IMR-90 (cell line): ENCODE results near the gene ROBO1. TPM values are rescaled to one million over a fixed set of nuclear protein-coding genes. Genes with fewer than 3 reads are reported as not detected.

Experiments
- ATAC-seq: fragments of 200-7000 bp; cut with Tn5 transposase; 2 replicates; pipeline ENCODE4 v1.9.1; 2020; ENCODE audit warnings: low read depth, mild to moderate bottlenecking, moderate library complexity
- BruUV-seq: library from RNA; stranded (reverse); fragments of 400-500 nt; replicated peaks from 2 replicates; lab custom pipeline; 2021; lab: Mats Ljungman, UMichigan
- CTCF ChIA-PET: fragments of 300-600 bp; formaldehyde crosslinking; extraction: SDS; loops from one replicate; lab custom pipeline; 2021; ENCODE audit warnings: antibody characterized with exemption; lab: Yijun Ruan, JAX
- POLR2A ChIA-PET: fragments of 300-600 bp; sonication (Branson Sonifier 250); formaldehyde crosslinking; loops from one replicate; lab custom pipeline; 2022; ENCODE audit warnings: antibody characterized with exemption; ENCODE audit not compliant: unreplicated experiment; lab: Charles Lee
- DNase-seq: peaks from one replicate; pipeline ENCODE4 v3.0.0; 2013
- H2AFZ ChIP-seq: replicated peaks from 2 replicates; pipeline ENCODE3; 2013; ENCODE audit warnings: low read length, mild to moderate bottlenecking; ENCODE audit not compliant: poor library complexity
- H2AK5ac ChIP-seq: 2 replicates; pipeline ENCODE4 v1.6.1; 2013; ENCODE audit warnings: low read depth, low read length, inconsistent platforms
- H2AK9ac ChIP-seq: replicated peaks from 2 replicates; pipeline ENCODE3; 2013; ENCODE audit warnings: mild to moderate bottlenecking, low read depth, low read length, moderate library complexity; ENCODE audit not compliant: poor library complexity
- H2BK120ac ChIP-seq: 2 replicates; pipeline ENCODE4 v1.6.1; 2013; ENCODE audit warnings: low read depth, low read length, inconsistent platforms
- H2BK15ac ChIP-seq: 3 replicates; pipeline ENCODE4 v1.6.1; 2013; ENCODE audit warnings: low read depth, low read length, inconsistent platforms
- H2BK20ac ChIP-seq: 2 replicates; pipeline ENCODE4 v1.6.1; 2013; ENCODE audit warnings: low read depth, mild to moderate bottlenecking, inconsistent platforms, low read length, moderate library complexity
- H2BK5ac ChIP-seq: 2 replicates; pipeline ENCODE4 v1.6.1; 2013; ENCODE audit warnings: mild to moderate bottlenecking, low read depth, low read length, inconsistent platforms; ENCODE audit not compliant: poor library complexity, severe bottlenecking
- H3K14ac ChIP-seq: replicated peaks from 2 replicates; pipeline ENCODE4 v1.6.1; 2013; ENCODE audit warnings: low read depth, low read length, inconsistent platforms
- H3K18ac ChIP-seq: 2 replicates; pipeline ENCODE4 v1.6.1; 2013; ENCODE audit warnings: low read depth, low read length, control low read depth
- H3K23ac ChIP-seq: 2 replicates; pipeline ENCODE4 v1.6.1; 2013; ENCODE audit warnings: low read depth, low read length, inconsistent platforms
- H3K27ac ChIP-seq: 2 replicates; pipeline ENCODE4 v1.5.1; 2013; ENCODE audit warnings: mild to moderate bottlenecking, control low read depth, low read length; ENCODE audit not compliant: insufficient read depth
- H3K27me3 ChIP-seq: 2 replicates; pipeline ENCODE4 v1.6.1; 2013; ENCODE audit warnings: low read length; ENCODE audit not compliant: control insufficient read depth, insufficient read depth
- H3K36me3 ChIP-seq: 2 replicates; pipeline ENCODE4 v1.6.1; 2013; ENCODE audit warnings: low read length, mixed read lengths; ENCODE audit not compliant: control insufficient read depth, insufficient read depth
- H3K4ac ChIP-seq: 2 replicates; pipeline ENCODE4 v1.6.1; 2013; ENCODE audit warnings: low read depth, low read length, inconsistent platforms
- H3K4me1 ChIP-seq: 2 replicates; pipeline ENCODE4 v1.6.1; 2013; ENCODE audit warnings: low read length, mixed read lengths; ENCODE audit not compliant: control insufficient read depth, insufficient read depth
- H3K4me2 ChIP-seq: 2 replicates; pipeline ENCODE4 v1.6.1; 2013; ENCODE audit warnings: low read depth, mild to moderate bottlenecking, control low read depth, low read length, moderate library complexity
- H3K4me3 ChIP-seq: 2 replicates; pipeline ENCODE4 v1.5.1; 2013; ENCODE audit warnings: low read depth, mild to moderate bottlenecking, control low read depth, low read length, moderate library complexity; ENCODE audit not compliant: insufficient read depth
- H3K56ac ChIP-seq: 2 replicates; pipeline ENCODE4 v1.6.1; 2013; ENCODE audit warnings: low read length, inconsistent platforms; ENCODE audit not compliant: insufficient read depth; ENCODE audit errors: extremely low read depth
- H3K79me1 ChIP-seq, 2 experiments: 2 replicates each; pipeline ENCODE4 v1.6.1; 2013; ENCODE audit warnings: low read length in 2 of 2, inconsistent platforms in 1 of 2, low read depth in 1 of 2
- H3K9ac ChIP-seq: 2 replicates; pipeline ENCODE4 v1.6.1; 2013; ENCODE audit warnings: low read depth, low read length, control low read depth
- H3K9me1 ChIP-seq: 2 replicates; pipeline ENCODE4 v1.6.1; 2013; ENCODE audit warnings: low read length, inconsistent platforms; ENCODE audit not compliant: insufficient read depth
- H3K9me3 ChIP-seq: 2 replicates; pipeline ENCODE4 v1.6.1; 2013; ENCODE audit warnings: low read length; ENCODE audit not compliant: control insufficient read depth, insufficient read depth
- H4K20me1 ChIP-seq: 2 replicates; pipeline ENCODE4 v1.6.1; 2013; ENCODE audit warnings: low read length, inconsistent platforms; ENCODE audit not compliant: insufficient read depth
- H4K5ac ChIP-seq: 2 replicates; pipeline ENCODE4 v1.6.1; 2013; ENCODE audit warnings: mild to moderate bottlenecking, low read depth, low read length, control low read depth
- H4K8ac ChIP-seq, 2 experiments: 2 replicates each; pipeline ENCODE4 v1.6.1; 2013; ENCODE audit warnings: low read depth in 2 of 2, low read length in 2 of 2, control low read depth in 1 of 2, inconsistent platforms in 1 of 2
- H4K91ac ChIP-seq: 2 replicates; pipeline ENCODE4 v1.6.1; 2013; ENCODE audit warnings: low read depth, low read length, inconsistent platforms; ENCODE audit not compliant: insufficient read depth
- RAD21 ChIP-seq: IDR thresholded peaks from 2 replicates; pipeline ENCODE4 v1.6.1; 2012; ENCODE audit warnings: low read length, improper control_type of control experiment
- WGBS, 2 experiments: methylation state at CpG; one replicate each; pipeline versions ENCODE4 v1.1.5 to v1.1.7; 2013; ENCODE audit warnings: missing lambda C conversion rate in 2 of 2; ENCODE audit not compliant: insufficient read length in 1 of 2; ENCODE audit errors: extremely low coverage in 2 of 2; 5-methylcytosine and 5-hydroxymethylcytosine counted together
- dilution Hi-C: fragments of 300-500 bp; cut with HindIII; formaldehyde crosslinking; loops from one replicate; pipeline ENCODE4 v1.14.3; 2018; ENCODE audit warnings: low sequenced_read_pairs; ENCODE audit not compliant: unreplicated experiment
- in situ Hi-C: fragments of 300-500 bp; cut with MboI; formaldehyde crosslinking; loops from 3 replicates; pipeline ENCODE4 v1.14.3; 2019; ENCODE audit warnings: low sequenced_read_pairs, inconsistent platforms, mixed read lengths
- intact Hi-C: fragments of 100-400 bp; cut with micrococcal nuclease; formaldehyde crosslinking; loops from 2 replicates; pipeline ENCODE4 v1.10.0; 2022
- polyA plus RNA-seq, 3 experiments: library from polyadenylated mRNA; depleted of rRNA; stranded (reverse); fragments of >200 nt; gene quantifications; 2 replicates each; pipeline ENCODE4 v1.2.3, GENCODE V29; 2012; ENCODE audit warnings: low replicate concordance in 1 of 3
- total RNA-seq: library from RNA; depleted of rRNA; stranded (reverse); fragments of >200 nt; gene quantifications from 2 replicates; pipeline ENCODE4 v1.2.3, GENCODE V29; 2012

ROBO1 gene
- total and polyA plus RNA-seq, 2 of the 4 experiments (the other 2 are of a cell fraction): 24.1 to 53.9 TPM

DNA sequence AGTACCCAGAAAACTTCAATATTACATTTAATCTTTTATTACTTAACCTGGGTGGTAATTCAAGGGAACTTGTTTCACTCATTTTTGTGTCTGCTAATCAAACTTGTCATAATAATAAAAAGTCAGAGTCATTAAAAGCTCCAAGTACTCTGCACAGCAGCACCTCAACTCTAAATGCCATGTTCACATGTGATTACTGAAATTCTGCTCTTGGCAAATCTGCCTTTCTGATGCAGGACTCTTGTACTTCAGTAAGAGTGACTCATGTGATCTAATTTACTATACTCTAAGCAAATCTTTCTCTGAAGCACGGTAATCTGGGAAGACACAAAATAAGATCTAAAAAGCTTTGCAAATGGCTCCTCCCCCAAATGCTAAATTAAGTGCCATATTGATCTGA lies 6.4 kb downstream of the ROBO1 start:
- Histone ChIP-seq H2BK20ac (no peak overlapping the region), H2AK9ac (no peak overlapping the region), H3K27me3 (no peaks in the 10 kb centered on the region; the same call in 1 of the 2 replicates), H3K4me3 (no peak overlapping the region), H3K14ac (no peak overlapping the region), H2BK5ac (no peak overlapping the region), H3K56ac (no peak overlapping the region), H2AFZ (no peak overlapping the region), H3K18ac (no peak overlapping the region), H3K36me3 (no peaks in the 10 kb centered on the region), H3K23ac (no peak overlapping the region), H3K79me1 (no peaks in the 10 kb centered on the region), H4K8ac (no peak overlapping the region), H3K4me1 (no peaks in the 10 kb centered on the region), H2BK120ac (no peak overlapping the region), H3K27ac (no peak overlapping the region), H2AK5ac (no peak overlapping the region), H4K91ac (no peak overlapping the region), H4K5ac (no peak overlapping the region), H3K9ac (no peak overlapping the region), H3K9me3 (no peaks in the 10 kb centered on the region; the same call in 1 of the 2 replicates), H3K4me2 (no peak overlapping the region), H2BK15ac (no peak overlapping the region), H4K20me1 (no peaks in the 10 kb centered on the region), H3K4ac (no peak overlapping the region), H3K9me1 (no peaks in the 10 kb centered on the region)
- no peak for ATAC-seq
- in situ Hi-C loops: no loop called here
- intact Hi-C loops: no loop called here
- BruUV-seq: no TSS peak
- CTCF ChIA-PET: no interaction called here
- TF ChIP-seq RAD21: no peak
- dilution Hi-C loops: no loop called here
- no peak for DNase-seq
- POLR2A ChIA-PET: no interaction called here
- no CpG with 5 or more reads among the region's 1 CpG for WGBS, 2 experiments
